ENCODE measurements around the gene PER1. TPM values are rescaled to one million over a fixed set of nuclear protein-coding genes. Genes with fewer than 3 reads are reported as not detected.
A peak's percentile ranks its signal among the peaks of the same experiment; 100 is the strongest.

The PER1 gene
- total RNA-seq, 1 experiment from 2014 or later: 36.5 TPM

DNA sequence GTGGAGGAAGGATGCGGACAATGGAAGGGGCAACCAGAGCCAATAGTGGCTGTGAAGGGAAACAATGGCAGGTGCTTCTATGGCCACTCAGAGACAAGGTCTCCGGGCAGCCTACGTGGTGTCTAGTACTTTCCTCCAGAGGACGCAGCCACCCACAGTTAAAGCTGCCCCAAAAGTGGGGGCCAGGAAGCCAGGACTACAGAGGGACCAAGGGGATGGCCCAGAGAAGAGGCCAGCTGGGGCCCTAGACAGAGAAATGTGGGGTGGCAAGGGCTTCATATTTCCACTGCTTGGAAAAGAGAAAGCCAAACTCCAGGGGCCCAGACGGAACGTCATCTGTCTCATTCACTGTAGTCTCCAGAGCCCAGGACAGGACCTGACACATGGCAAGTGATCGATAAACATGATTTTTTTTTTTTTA, 837 bp upstream of the PER1 start:
- no peaks in the 10 kb centered on the region for H3K9me3 Mint-ChIP-seq
- DNase-seq: peak; percentile 43
- H3K4me1 Mint-ChIP-seq: peaks cover 21 to 25% of the 10 kb centered on the region in 2 experiments
- H3K27ac ChIP-seq (ENCODE audit: insufficient read length, low read depth, low read length): no peak overlapping the region
- peaks cover 5% of the 10 kb centered on the region for H3K4me1 ChIP-seq (ENCODE audit: insufficient read depth, low read length)
- H3K4me2 ChIP-seq (ENCODE audit: insufficient read depth, insufficient read length, low read length): peak overlapping the region; percentile 23
- H3K23me2 ChIP-seq (ENCODE audit: insufficient read length, low read depth, low read length, poor library complexity, severe bottlenecking): peaks cover 21% of the 10 kb centered on the region
- no peaks in the 10 kb centered on the region for H3K9me3 ChIP-seq (ENCODE audit: control insufficient read depth, low read depth, low read length)
- peak overlapping the region; percentile 14 to 97; a peak in 3 of 5 replicates for H3K4me3 Mint-ChIP-seq
- H3T11ph ChIP-seq (ENCODE audit: low read length): no peak overlapping the region
- no peak for TF ChIP-seq CTCF (conservative IDR thresholded peaks at IDR 0.05)
- no peaks in the 10 kb centered on the region for H3K79me2 ChIP-seq (ENCODE audit: insufficient read depth, low read length)
- H3K27me3 ChIP-seq (ENCODE audit: insufficient read depth, low read length): no peaks in the 10 kb centered on the region
- H2AFZ ChIP-seq (ENCODE audit: low read length): no peak overlapping the region
- peaks cover 2% of the 10 kb centered on the region for H3K79me1 ChIP-seq (ENCODE audit: insufficient read depth, low read depth, low read length, poor library complexity, severe bottlenecking)
- no peak overlapping the region for H3K56ac ChIP-seq (ENCODE audit: insufficient read length, low read depth, low read length)
- H2BK120ac ChIP-seq (ENCODE audit: low read depth, low read length, poor library complexity, severe bottlenecking): no peak overlapping the region
- no peak overlapping the region for H2BK20ac ChIP-seq (ENCODE audit: low read depth, low read length, poor library complexity, severe bottlenecking)
- H4K20me1 ChIP-seq (ENCODE audit: control insufficient read depth, insufficient read depth, insufficient read length): no peaks in the 10 kb centered on the region
- no peak overlapping the region for H3K4ac ChIP-seq (ENCODE audit: low read depth, low read length)
- H2BK15ac ChIP-seq (ENCODE audit: low read depth, low read length): no peak overlapping the region
- WGBS (ENCODE audit: extremely low coverage, insufficient read length, low lambda C conversion rate): no CpG with 5 or more reads among the region's 7 CpGs
- H2BK12ac ChIP-seq (ENCODE audit: insufficient read length, low read depth, low read length): peak overlapping the region; percentile 83
- H3K36me3 Mint-ChIP-seq (ENCODE audit: insufficient read depth in 1 of 3, low read depth in 3 of 3): peaks cover 11 to 20% (median 17%) of the 10 kb centered on the region in 3 experiments; a peak in 6 of 7 replicates
- no peak overlapping the region for H2AK5ac ChIP-seq (ENCODE audit: insufficient read length, low read length)
- H4K8ac ChIP-seq (replicated peaks; ENCODE audit: insufficient read length, low read depth, low read length): no peak overlapping the region
- no peak overlapping the region for H3K14ac ChIP-seq (ENCODE audit: insufficient read depth, low read length)
- peak overlapping the region; percentile 14 for H3K18ac ChIP-seq (ENCODE audit: insufficient read length, low read depth, low read length)
- H2BK5ac ChIP-seq (ENCODE audit: insufficient read length, low read length): no peak overlapping the region
- no peak overlapping the region for H4K5ac ChIP-seq (ENCODE audit: insufficient read length, low read depth, low read length)
- H3K27ac Mint-ChIP-seq: peak overlapping the region; percentile 3 to 98 (median 95); a peak in 5 of 7 replicates
- peaks cover 3% of the 10 kb centered on the region for H3K27me3 Mint-ChIP-seq (ENCODE audit: low read depth)
- no peak overlapping the region for H3K9ac ChIP-seq (ENCODE audit: extremely low read depth, insufficient read length, low read length)
- no peak overlapping the region for H4K91ac ChIP-seq (ENCODE audit: insufficient read length, low read depth, low read length)
- no peak overlapping the region for H3K23ac ChIP-seq (ENCODE audit: insufficient read length, low read depth, low read length)
